GM19395 (cell line): Measurements from ENCODE around the gene TIRAP.
"Not testable (repeated sequence)": the region's sequence is repeated elsewhere in the genome, so short reads cannot be mapped to it uniquely, and the experiment has no call there.

Experiments used
- ATAC-seq: cut with Tn5 transposase; IDR thresholded peaks from one replicate; pipeline ENCODE4 v1.9.1; 2021; ENCODE audit warnings: mild to moderate bottlenecking, moderate library complexity; ENCODE audit not compliant: unreplicated experiment

Gene TIRAP

DNA sequence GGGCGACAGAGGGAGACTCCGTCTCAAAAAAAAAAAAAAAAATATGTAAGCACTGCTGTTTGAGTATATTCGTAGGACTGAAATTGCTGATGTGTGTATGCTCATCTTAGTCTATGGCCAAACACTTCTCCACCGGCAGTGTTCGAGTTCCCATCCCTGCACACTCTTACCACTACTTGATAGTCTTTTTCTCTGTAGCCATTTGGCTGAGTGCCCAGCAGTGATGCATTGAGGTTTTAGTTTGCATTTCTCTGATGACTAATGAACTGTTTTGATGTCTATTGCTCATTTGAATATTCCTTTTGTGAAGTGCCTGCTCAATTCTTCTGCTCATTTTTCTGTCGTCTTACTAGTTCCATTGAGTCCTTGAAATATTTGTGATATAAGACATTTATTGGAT is 1.9 kb downstream of the TIRAP start:
- ATAC-seq, result peak; percentile 47

DNA sequence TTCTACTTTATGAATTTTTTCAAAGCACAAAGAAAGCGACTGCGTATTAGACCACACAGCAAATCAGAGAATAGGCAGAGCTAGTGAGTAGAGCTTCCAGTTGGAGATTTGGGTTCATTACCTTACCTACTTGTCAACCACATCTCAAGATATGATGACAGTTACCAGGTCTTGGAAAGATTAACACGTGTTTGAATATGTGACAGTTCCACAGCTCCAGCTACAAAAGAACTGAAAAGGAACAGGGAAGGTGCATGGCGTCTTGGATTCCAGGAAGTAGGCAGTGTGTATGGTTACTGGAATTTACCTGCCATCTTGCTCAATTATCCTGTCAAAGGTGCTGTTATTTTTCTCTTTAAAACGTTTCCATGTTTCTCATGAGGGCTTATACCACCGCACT is 5.3 kb downstream of the TIRAP start:
- ATAC-seq, result no peak

DNA sequence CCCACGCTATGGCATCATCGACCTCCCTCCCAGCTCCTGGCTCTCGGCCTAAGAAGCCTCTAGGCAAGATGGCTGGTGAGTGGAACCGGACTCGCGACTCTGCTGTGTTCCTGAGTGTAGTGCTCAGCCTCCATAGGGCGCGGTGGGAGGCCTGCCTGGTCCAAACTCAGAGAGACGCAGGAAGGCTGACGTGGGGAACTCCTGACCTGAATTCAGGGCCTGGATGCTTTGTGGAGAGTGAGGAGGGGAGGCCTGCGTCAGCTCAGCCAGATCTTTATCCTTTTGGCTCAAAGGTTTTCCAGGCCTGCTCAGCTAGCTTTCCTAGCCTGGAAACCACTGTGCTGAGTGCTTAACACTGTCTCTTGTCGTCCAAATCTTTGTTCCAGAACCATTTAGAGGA is 8.0 kb downstream of the TIRAP start:
- ATAC-seq, result no peak

DNA sequence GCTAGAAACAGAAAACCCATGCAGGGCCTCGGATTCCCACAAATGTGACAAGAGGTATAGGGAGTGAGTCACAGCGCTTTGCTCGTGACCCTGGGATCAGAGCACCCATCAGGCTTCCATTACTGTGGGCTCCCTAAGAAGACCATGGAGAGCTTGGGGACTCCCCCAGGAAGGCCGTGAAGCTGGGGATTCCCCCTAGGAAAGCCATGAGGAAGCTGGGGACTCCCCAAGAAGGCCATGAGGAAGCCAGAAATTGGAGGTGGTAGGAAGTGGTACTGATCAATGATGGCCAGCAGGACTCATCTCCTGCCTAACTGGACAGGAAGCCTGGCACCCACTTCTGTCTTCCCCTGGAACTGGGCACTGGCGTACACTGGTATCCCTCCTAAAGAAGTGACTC is 10.8 kb downstream of the TIRAP start:
- peak; percentile 41 for ATAC-seq

DNA sequence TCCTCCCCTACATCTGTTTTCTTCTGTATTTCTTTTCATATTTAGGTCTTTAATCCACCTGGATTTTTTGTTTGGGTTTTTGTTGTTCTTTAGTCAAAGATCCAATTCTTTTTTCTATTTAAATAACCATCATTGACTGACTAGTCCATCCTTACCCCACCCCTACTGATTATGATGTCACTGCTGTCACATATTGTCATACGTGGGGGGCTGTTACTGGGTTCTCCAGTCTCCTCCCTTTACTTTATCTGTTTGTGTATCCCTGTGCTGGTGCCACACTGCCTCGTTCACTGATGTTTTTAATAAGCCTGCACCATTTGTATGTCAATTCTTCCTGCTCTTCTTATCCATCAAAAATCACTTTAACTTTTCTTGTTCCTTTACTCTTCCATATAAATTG is 14.1 kb downstream of the TIRAP start:
- ATAC-seq, result no peak

DNA sequence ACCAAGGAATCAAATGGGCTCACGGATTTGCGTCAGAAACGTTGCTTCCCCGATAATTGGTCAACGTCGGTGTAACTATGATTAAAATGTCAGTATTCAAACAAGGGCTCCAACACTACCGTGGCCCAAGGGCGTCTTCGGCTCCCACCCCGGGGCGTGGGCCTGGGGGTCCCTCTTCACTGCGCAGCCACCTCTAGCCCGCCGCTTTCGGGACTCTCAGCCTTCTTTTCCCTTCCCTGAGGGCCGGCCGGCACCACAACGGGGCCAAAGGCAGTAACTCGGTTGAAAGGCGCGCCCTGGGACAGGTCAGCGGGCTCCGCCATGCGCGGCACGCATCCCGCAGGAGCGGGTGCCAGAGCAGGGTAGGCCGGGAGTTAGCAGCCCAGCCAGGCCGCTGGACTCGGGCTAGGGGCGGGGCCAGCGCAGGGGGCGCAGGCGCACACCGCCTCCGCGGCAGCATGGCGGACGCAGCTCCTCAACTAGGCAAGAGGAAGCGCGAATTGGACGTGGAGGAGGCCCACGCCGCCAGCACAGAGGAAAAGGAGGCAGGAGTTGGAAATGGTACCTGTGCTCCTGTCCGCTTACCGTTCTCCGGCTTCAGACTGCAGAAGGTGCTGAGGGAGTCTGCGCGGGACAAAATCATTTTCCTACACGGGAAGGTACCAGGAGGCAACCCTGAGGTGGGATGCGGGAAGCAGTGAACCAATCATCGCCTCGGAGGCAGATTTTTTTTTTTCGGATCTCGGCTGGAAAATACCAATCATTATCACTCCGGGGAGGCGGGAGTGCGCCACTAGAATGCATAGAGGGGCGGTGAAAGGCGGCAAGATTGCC is 20.9 kb downstream of the TIRAP start, which contains the start of gene DCPS:
Gene DCPS (plus strand): TSS at position 438 of the 834 bp plus-strand sequence. CDS start 21 bp downstream, at position 459.
- ATAC-seq, result peak; percentile 83

DNA sequence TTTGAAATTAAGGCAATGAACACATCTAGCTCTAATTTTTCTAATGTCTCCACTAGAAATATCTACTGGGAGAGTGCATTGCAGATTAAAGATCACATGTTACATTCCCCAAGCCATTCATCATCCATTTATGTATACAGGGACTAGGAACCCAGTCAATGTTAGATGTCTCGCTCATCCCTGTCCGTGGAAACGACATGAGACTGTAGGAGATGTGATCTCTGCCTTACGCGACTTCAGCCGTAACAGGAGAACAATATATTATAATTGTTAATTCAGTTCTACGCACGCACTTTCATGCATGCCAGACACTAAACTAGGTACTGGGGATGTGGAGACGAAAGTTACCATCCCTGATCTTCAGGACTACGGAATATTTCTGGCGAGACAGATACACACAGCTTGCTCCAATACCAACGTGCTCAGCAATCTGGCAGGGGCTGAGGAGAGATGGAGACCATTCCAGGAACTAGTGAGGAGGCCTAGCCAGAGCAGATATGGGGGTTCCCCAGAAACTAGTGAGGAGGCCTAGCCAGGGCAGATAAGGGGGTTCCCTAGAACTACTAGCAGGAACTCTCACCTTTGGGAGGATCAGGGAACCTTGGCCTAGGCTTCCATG is 21.7 kb downstream of the TIRAP start:
- ATAC-seq, result peak; percentile 10

DNA sequence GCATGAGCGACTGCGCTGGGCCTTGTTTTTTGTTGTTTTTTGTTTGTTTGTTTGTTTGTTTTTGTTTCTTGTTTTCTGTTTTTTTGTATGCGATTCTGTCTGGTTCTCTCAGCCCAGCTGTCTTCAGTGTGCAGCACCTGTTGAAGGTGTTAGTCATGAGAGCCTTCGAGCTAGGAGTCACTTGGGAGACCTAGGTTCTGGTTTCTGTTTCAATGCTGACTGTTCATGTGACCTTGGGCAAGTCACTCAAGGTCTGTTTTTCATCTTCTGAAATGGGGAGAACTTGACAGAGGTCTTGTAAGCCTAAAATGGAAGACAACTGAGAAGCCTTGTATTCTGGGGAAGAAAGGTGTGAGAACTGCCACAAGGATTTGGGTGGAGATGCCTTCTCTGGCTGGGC is 22.8 kb downstream of the TIRAP start:
- ATAC-seq, result peak; percentile 73

DNA sequence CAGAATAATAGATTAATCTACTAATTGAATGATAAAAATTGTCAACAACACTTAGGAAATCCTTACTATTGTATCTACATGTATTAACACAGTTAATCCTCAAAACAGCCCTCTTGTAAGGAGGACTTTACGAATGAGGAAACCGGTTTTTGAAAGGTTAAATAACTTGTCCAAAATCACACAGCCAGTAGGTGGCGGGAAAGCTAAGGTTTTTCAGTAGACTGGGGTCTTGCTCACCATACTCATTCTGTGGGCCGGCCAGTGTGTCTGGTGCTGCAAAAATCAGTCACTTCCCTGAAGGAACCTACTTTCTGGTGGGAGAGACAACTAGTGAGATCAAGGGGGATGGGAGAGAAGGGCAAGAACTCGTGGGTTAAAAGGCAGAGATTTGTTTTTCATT is 24.8 kb downstream of the TIRAP start:
- no peak for ATAC-seq

DNA sequence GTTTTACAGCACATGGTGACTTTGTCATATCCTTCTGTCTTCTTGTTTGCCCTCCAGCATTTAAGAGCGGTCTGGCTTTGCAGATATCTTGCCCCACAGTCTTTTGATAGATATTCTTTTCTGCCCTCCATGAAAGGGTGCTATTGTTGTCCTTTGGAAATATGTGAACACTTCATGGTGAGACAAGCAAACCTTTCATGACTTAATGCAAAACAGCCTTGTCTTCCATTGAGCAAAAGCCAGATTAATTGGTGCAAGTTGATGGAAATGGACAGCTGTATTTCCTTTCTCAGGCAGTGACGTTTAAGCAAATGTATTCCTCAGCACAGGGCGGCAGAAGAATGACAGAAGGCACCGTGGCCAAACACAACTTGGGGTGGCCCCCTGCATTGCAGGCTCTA is 25.4 kb downstream of the TIRAP start:
- ATAC-seq, result no peak

DNA sequence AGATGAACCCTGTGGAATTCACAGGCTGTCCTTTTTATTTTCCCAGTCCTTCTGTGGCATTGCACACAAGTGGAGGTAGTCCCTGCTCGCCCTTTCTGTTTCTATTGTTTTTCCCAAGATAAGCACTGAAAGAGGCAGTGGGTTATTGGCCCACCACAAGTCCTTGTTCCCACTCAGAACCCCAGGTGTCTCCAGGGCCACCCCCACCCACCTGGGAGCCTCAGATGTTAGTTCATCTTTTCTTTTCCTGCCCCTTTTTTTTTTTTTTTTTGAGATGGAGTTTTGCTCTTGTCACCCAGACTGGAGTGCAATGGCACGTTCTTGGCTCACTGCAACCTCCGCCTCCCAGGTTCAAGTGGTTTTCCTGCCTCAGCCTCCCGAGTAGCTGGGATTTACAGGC is 25.9 kb downstream of the TIRAP start:
- ATAC-seq, result not testable (repeated sequence)

DNA sequence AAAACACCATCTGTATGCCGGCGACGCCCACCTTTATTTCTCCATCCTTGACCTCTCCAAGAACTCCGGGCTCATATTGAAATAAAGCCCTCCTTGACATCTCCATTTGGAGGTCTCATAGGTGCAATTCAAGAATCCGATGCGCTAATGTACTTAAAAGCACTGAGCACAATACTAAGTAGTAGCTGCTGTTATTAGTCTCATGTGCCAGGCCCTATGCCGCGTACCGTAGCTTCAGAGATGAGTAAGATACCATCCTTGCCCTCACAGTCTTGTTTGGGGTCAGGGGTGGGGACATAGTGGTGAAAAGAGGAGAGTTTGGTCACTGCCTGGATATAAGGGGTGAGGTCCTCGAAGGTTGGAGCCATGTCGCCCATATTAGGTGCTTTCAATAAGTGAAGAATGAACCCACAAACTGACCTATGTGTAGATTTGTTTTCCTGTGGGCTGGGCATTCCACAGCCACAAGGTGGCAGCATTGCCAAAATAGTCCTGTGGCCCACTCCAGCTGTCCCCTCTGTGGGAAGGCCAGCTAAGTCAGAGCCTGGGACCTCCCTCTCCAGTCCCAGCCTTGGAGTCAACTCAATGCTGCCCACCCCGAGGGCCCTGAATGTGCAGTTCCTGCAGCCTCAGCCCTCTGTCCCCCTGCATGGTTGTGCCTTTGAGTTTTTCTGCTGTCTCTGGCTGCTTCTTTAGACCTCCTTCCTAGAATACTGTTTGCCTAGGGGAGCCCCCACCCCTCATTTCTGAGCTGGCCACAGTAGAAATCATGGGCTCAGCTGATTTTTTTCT is 27.5 kb downstream of the TIRAP start:
- ATAC-seq, result peak; percentile 34

DNA sequence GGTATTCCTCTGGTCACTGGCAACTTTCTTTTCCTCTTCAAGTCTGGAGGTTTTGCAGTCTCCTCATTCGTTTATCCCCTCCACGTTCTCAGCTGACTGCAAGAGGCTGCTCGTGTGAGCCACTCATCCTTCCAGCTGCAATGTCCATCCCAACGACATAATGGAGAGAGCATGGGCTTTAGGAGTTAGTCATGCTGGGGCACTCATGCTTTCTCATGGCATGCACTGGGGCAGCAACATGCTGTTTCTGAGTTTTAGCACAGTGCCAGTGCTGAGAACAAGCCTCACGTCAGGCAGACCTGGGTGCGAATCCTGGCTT is 28.1 kb downstream of the TIRAP start:
- ATAC-seq, result no peak

DNA sequence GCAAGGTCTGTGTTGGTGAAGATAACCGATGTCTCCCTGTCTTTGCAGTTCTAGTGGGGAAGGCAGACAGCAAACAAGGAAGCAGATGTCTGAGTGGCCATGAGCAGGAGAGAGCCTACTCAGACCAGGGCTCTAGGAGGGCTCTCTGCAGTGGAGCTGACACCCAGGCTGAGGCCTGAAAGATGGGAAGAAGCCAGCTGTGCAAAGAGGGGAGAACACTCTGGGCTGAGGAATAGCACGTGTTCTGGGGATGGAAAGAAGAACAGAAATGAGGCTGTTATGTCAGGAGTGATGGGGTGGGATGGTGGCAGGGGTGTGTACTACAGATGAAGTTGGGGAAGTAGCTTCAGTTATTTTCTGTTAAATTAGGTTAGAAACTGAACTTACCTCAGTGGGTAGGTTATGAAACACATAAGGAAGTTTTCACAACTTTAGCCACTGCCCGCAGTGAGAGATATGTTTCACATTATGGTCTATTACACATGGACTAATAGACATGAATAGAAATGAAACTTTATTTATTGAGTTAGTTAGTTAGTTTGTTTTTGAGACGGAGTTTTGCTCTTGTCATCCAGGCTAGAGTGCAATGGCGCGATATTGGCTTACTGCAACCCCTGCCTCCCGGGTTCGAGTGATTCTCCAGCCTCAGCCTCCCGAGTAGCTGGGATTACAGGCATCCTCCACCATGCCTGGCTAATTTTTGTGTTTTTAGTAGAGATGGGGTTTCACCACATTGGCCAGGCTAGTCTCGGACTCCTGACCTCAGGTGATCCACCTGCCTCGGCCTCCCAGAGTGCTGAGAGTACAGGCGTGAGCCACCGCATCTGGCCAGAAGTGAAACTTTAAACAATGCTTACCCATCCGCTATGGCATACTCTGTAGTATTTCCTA is 28.8 kb downstream of the TIRAP start:
- ATAC-seq, result peak; percentile 80

DNA sequence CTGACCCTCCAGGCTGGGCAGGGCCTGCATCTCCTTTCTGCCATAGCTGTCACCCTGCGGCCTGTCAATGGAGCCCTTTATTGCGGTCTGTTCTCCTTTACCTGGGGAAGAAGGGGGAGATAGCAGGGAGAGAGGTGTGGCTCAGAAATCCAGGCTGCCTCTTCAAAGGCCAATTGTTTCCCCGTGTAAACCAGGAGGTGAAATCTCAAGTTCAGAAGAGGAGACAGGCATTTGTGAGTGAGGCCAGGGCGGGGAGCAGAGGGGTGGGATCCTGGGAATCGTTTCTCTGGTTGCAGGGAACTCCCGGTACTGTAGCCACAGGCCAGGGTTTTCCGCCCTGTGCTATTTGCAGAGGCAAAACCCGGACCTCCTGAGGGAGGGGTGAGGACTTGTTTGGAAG is 30.1 kb downstream of the TIRAP start:
- ATAC-seq, result no peak

DNA sequence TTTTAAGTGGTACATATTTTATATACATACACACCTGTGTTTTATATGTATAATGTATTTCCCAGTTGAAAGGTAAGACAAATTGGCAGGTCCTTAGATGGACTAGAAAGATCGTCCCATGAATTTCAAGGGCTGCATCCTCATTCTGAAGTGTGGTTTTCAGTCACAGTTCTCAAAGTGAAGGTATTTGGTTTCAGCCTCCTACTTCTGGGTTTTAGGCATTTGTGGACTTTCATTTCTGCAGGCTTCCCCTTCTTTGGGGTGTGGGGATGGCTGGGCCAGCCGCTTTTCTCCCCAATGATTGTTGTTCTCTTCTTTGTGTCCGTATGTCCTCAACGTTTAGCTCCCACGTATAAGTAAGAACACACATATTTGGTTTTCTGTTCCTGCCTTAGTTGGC is 30.9 kb downstream of the TIRAP start:
- ATAC-seq, result peak; percentile 17

DNA sequence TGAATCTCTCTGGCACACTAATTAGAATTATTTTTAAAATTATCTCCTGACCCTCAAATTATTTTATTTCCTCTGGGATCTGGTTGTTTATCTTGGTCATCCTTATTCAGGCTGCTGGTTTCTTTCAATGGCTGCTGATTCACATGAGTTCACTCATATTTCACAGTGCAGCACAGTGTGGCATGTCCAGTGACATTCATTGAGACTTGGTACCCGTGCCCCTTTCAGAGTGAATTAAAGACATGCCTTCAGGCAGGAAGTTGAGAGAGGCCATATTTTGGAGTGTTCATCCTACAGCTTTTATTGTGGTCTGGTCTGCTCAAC is 34.5 kb downstream of the TIRAP start:
- no peak for ATAC-seq

DNA sequence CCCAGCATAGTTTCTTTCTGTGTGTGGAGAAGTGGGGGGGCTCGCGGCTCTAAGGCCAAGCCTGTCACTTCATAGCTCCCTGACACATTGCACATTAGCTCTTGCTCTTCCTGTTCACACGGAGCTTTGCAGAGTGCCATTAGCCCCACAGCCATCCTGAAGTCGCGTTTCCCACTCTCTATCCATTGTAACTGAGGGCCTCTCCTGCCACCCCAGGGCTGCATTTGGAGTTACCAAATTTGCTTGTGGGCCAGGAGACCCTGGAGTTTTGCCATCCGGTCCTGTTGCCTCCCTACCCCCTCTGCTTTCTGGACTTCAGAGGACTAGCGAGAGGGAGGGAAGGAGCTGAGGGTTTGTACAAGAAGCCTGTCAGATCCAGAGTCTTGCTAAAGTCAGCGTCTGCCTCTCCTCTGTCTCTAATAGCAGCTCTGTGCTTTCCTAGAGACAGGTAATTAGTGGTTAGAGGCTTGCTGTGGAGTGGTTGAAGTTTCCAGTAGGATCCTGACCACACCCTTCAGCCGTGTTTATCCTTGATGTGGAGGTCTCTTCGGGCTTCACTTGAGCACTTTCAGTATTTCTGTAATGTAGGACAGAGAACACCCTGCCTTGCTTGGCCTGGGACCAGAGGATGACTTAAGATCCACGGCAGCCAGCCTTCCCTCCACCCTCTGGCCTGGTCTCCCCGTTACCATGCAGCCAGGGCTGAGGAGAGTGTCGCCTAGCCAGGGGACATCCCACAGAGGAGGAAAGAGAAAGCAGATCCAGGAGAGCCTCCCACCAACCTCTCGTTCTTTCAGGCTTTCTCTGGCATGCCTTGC is 35.1 kb downstream of the TIRAP start:
- ATAC-seq, result peak; percentile 41

DNA sequence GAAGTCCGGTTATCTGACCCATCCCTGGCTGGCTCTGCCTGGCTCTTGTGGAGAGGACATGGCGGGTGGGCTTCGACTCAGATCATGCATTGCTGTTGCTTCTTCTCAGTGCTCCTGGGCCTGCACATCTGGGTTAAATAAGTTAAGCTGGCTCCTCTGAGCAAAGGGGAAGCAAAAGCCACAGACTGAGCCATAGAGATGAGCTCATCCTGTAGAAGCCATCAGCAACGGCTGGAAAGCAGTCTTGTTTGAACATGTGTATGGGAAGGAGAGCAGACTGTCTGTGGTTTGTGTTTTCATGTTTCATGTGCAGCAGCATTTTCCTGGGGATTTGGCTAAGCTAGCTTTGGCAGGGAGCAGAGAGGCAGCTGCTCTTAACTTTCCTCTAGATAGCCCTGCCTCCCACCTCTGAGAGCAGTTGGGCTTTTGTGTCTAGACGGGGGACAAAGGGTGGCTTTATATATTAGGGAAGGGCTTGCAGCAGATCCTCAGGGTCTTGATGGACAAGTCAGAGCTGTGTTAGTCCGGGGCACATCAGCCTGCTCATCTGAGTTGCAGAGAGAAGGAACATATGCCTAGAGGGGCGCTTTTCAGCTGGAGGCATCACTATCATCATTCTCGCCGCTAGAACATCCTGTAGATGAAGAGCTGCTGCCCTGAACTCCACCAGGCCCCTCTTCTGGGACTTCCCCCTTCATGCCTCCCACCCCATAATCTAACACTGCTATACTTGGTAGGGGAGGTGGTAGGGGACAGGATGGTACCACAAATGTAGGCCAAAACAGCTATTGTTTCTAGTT is 35.9 kb downstream of the TIRAP start:
- peak; percentile 92 for ATAC-seq
